ENCODE results near the gene SUPT6H.
"Not testable (repeated sequence)": the region's sequence is repeated elsewhere in the genome, so short reads cannot be mapped to it uniquely, and the experiment has no call there.

Gene SUPT6H

DNA sequence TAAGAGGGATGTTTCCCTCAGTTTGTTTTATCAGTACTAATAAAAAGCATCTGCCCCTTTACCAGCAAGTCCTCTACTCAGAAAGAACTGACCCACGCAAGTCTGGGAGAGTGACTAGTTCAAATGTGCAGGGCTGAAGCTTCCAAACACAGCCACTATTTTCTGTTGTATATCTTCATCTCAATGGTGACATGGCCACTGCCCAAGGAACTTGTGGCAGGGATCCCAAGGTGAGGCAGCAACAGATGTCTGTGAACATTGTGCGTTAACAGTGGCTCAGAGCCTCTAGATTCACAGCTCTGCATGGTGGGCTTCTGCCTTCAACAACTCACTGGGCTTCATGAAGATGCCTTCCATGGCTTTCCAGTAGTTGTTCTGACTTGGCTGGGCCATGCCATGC, 13.3 kb upstream of the SUPT6H start:
- DNase-seq (ENCODE audit: low read depth in 2 of 2) = no peak

GRCh38 chr17:28655160-28655559, 6.8 kb upstream of the SUPT6H start:
- DNase-seq (ENCODE audit: low read depth in 2 of 2) = no peak

DNA sequence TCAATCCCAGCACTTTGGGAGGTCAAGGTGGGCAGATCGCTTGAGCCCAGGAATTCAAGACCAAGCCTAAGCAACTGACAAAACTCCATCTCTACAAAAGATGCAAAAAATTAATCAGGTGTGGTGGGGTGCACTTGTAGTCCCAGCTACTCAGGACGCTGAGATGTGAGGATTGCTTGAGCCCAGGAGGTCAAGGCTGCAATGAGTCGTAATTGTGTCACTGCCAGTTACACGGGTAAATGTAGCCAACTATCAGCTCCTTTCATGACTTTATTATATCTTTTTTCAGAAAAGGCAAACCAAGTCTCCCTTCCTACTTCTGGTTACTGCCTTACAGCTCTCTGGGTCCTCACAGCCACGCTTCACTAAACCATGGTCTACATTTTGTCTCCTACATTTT, 4.2 kb upstream of the SUPT6H start:
- no peak for DNase-seq (ENCODE audit: low read depth in 2 of 2)

DNA sequence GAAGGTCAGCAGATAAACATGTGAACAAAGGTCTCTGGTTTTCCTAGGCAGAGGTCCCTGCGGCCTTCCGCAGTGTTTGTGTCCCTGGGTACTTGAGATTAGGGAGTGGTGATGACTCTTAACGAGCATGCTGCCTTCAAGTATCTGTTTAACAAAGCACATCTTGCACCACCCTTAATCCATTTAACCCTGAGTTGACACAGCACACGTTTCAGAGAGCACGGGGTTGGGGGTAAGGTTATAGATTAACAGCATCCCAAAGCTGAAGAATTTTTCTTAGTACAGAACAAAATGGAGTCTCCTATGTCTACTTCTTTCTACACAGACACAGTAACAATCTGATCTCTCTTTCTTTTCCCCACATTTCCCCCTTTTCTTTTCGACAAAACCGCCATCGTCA, 3.7 kb upstream of the SUPT6H start:
- not testable (repeated sequence) for DNase-seq (ENCODE audit: low read depth in 2 of 2)

GRCh38 chr17:28658766-28659496, 3.1 kb upstream of the SUPT6H start:
- DNase-seq (ENCODE audit: low read depth in 2 of 2) = not testable (repeated sequence)

DNA sequence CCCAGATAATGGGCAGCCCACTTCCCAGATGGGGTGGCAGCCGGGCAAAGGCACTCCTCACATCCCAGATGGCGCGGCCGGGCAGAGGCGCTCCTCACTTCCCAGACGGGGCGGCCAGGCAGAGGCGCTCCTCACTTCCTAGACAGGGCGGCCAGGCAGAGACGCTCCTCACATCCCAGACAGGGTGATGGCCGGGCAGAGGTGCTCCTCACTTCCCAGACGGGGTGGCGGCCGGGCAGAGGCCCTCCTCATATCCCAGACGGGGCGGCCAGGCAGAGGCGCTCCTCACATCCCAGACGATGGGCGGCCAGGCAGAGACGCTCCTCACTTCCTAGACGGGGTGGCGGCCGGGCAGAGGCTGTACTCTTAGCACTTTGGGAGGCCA, 2.5 kb upstream of the SUPT6H start:
- not testable (repeated sequence) for DNase-seq (ENCODE audit: low read depth in 2 of 2)

GRCh38 chr17:28662527-28662829, 473 bp downstream of the SUPT6H start:
- no peak for DNase-seq (ENCODE audit: low read depth in 2 of 2)

DNA sequence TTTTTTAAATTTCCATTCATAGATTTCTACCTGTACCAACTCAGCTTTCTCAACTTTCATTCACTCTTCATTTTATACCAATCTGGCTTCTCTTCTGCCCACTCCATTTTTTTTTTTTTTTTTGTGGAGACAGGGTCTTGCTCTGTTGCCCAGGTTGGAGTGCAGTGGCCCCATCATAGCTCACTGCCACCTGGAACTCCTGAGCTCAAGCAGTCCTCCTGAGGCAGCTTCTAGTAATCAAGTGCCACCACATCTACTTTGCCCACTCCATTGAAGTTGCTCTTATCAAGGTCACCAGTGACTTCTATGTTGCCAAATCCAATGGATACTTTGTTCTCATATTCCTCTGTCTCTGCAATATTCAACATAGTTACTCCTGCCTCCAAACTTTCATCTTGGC, 1.7 kb downstream of the SUPT6H start:
- no peak for DNase-seq (ENCODE audit: low read depth in 2 of 2)

- no peak for DNase-seq (ENCODE audit: low read depth in 2 of 2)
Measured at GRCh38 chr17:28665994-28666393, 4.0 kb downstream of the SUPT6H start.

GRCh38 chr17:28667870-28668269, 5.9 kb downstream of the SUPT6H start:
- no peak for DNase-seq (ENCODE audit: low read depth in 2 of 2)

- DNase-seq (ENCODE audit: low read depth in 2 of 2) = no peak
Measured at GRCh38 chr17:28669918-28670317, 7.9 kb downstream of the SUPT6H start.

- DNase-seq (ENCODE audit: low read depth in 2 of 2) = peak in 1 of 2 experiments; percentile 5
Measured at GRCh38 chr17:28675490-28675889, 13.5 kb downstream of the SUPT6H start.

DNA sequence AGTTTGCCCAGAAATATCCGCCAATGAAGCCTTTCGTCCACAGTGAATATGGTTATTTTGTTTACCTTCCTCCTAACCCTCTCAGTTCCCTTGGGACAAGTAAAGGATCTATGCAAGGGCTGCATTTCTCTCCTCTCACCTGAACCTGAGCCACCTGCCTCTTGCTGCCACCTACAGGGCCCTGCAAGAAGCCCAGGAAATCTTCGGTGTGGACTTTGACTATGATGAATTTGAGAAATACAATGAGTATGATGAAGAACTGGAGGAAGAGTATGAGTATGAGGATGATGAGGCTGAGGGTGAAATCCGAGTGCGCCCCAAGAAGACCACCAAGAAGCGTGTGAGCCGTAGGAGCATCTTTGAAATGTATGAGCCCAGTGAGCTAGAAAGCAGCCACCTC, 14.0 kb downstream of the SUPT6H start:
- no peak for DNase-seq (ENCODE audit: low read depth in 2 of 2)

GRCh38 chr17:28682655-28683054, 20.6 kb downstream of the SUPT6H start:
- DNase-seq (ENCODE audit: low read depth in 2 of 2) = no peak

DNA sequence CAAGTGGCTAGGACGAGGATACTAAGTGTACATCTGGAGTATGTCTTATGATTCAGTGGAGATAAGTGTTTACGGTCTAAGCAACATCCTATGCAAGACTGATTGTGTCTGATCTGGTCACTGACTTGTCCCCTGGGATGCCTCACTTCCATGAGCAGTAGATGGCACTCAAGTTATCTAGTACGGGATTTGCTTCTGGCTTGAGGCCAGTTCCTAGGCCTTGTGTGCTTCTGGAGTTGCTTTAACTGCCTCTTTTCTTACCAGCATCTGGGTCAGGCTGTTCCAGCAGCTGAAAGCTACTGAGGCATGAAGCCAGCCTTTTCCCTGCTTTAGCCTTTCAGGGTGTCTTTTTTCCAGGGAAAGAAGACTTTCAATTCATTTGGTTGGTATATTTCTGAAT, 23.0 kb downstream of the SUPT6H start:
- DNase-seq (ENCODE audit: low read depth in 2 of 2) = no peak

DNA sequence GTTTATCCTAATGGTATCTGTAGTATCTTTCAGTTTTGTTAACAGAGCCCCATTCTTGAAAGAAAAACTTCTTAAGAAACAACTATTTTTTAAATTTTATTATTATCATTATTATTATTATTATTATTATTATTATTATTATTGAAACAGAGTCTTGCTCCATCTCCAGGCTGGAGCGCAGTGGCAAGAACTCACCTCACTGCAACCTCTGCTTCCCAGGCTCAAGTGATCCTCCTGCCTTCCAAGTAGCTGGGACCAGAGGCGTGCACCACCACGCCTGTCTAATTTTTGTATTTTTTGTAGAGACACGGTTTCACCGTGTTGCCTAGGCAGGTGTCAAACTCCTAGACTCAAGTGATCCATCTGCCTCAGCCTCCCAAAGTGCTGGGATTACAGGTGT, 23.4 kb downstream of the SUPT6H start:
- no peak for DNase-seq (ENCODE audit: low read depth in 2 of 2)

DNA sequence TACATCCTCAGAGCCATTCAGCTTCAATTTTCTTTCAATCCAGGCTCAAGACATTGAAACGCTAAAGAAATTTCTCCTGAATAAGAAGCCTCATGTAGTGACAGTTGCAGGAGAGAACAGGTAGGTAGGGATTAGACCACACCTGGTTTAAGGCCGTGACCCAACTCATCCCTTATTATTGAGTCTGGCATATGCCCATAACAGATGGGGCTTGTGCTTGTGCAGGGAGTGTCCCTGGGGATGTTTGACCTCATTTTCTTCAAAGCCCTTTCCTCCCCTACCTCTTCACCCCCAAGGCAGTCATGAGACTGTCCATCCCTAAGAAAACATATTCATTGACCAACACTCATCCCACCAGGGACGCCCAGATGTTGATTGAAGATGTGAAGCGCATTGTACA, 24.3 kb downstream of the SUPT6H start:
- DNase-seq (ENCODE audit: low read depth in 2 of 2) = no peak

- DNase-seq (ENCODE audit: low read depth in 2 of 2) = no peak
Measured at GRCh38 chr17:28688481-28688880, 26.5 kb downstream of the SUPT6H start.

DNA sequence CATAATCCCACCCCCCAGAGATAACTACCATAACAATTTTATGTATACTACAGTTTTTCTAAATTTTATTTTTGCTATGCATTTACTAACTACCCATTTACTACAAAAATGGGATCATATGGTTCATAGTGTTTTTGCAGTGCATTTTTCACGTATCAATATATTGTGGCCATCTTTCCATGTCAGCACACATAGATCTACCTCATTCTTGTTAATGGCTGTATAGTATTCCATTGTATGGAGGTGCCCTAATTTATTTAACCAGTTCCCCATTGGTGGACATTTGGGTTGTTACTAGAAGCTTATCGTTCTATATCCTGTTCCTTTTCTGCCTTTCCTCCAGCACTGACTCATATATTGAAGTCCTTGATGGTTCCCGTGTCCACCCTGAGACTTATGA, 27.0 kb downstream of the SUPT6H start:
- no peak for DNase-seq (ENCODE audit: low read depth in 2 of 2)

DNA sequence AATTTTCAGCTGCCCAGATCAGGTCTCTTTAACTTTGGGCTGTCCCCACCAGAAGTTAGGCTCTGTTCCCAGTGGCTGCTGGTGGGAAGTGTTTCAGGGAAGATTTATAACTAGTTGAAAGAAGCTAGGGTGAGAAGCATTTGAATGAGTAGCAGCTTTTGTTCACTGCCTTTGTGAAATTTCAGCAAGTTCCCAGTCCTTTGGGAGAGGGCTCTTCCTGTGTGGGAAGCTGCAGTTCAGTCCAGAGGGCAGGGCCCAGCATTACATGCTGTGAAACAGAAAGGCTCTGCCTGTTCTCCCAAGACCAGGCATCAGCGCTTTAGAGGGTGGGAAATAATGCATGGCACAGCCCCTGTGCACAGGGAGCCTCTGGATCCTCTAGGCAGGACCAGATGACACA, 31.9 kb downstream of the SUPT6H start:
- DNase-seq (ENCODE audit: low read depth in 2 of 2) = no peak

DNA sequence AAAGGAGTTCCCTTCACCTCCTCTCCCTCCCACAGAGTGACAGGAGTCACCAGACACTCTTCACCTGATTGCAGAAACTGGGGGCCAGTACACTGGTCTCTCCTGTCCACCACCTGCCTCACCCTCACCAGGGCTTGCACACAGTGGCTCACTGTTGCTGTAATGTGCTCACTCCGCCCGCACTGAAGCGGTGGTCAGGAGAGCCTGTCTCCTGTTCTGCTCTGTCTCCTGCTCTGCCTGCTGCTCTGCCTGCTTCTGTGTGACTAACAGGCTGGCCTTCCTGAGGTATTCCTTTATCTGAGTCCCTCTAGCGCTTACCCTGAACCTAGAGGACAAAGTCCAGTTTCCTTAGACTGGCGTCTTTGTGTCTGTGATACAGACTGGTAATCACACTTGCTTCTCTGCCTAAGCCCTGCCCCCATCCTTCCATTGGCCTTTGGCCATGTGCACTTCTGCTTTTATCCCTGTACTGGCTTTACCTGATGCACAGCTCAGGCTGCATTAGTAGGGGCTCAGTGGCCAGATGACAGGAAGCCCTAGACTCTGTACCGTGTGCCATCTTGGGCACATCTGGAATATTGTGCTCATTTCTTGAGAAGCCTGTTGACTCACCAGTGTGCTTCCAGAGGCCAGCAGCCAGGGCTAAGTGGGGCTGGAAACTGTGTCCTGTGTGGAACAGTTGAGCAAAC, 36.4 kb downstream of the SUPT6H start:
- no peak for DNase-seq (ENCODE audit: low read depth in 2 of 2)

DNA sequence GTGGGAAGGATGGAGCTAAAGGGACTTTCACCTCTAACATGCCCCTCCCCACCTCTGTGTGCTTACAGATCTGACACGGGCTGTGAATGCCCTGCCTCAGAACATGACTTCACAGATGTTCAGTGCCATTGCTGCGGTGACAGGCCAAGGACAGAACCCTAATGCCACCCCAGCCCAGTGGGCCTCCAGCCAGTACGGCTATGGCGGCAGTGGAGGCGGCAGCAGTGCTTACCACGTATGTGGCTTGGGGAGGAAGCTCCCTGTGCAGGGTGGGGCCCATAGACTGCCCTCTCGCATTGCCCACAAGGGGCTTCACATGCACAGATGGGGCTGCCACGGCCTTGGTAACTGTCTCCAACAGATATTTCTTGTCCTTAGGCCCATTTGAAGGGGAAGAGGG, 38.3 kb downstream of the SUPT6H start:
- DNase-seq (ENCODE audit: low read depth in 2 of 2) = no peak

DNA sequence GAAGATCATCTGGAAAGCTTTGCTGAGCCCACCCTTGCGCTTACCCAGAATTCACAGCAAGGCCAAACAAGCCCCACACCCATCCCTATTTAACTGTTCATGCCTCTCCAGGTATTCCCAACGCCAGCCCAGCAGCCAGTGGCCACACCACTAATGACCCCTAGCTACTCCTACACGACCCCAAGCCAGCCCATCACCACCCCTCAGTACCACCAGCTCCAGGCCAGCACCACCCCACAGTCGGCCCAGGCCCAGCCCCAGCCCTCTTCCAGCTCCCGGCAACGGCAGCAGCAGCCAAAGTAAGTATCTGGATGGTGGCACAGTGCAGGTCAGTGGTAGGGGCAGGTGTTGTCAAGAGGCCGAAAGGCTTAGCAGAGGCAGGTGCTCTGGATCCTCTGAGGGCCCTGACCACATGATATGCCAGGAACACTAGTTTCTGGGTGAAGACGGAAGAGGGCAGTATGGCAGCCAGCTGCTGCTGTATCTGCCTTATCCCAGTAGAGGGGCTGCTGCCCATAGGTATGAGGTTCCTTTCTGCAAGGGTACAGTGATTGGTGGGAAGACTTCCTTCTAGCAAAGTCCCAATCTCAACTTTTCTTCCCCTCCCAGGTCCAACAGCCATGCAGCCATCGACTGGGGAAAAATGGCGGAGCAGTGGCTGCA, 39.0 kb downstream of the SUPT6H start:
- DNase-seq (ENCODE audit: low read depth in 2 of 2) = no peak

Data from fibroblast of skin of left biceps (primary cell).